Fibroblast of lung (primary cell): Measurements from ENCODE around the gene TMEM252. TPM values are rescaled to one million over a fixed set of nuclear protein-coding genes. Genes with fewer than 3 reads are reported as not detected.

Source experiments
- DNase-seq, 2 donors: peaks; one replicate each; pipeline versions ENCODE4 v3.0.0 to v3.0.0-alpha.2; 2010; ENCODE audit warnings: low read depth in 2 of 2
- H2AFZ ChIP-seq: 2 replicates; pipeline ENCODE4 v1.5.1; 2012; ENCODE audit warnings: low read length, control low read depth, inconsistent platforms
- H3K27ac ChIP-seq: 2 replicates; pipeline ENCODE4 v1.5.1; 2011; ENCODE audit warnings: low read length, control low read depth; ENCODE audit not compliant: insufficient read depth
- H3K27me3 ChIP-seq: 2 replicates; pipeline ENCODE4 v1.5.1; 2011; ENCODE audit warnings: mild to moderate bottlenecking, low read length; ENCODE audit not compliant: control insufficient read depth, insufficient read depth
- H3K36me3 ChIP-seq: 2 replicates; pipeline ENCODE4 v1.5.1; 2011; ENCODE audit warnings: low read length; ENCODE audit not compliant: control insufficient read depth, insufficient read depth
- H3K4me1 ChIP-seq: 2 replicates; pipeline ENCODE4 v1.5.1; 2011; ENCODE audit warnings: low read length; ENCODE audit not compliant: control insufficient read depth, insufficient read depth; ENCODE audit errors: extremely low read depth
- H3K4me2 ChIP-seq: 2 replicates; pipeline ENCODE4 v1.5.1; 2011; ENCODE audit warnings: low read length, control low read depth; ENCODE audit not compliant: insufficient read depth; ENCODE audit errors: extremely low read depth
- H3K4me3 ChIP-seq, 4 experiments: fragments of 200-600 bp in 1 of 4; sonication (generic) in 1 of 4; replicated peaks in 1 of 4; 2 replicates each; pipeline ENCODE4 v1.5.1; 2011 to 2016; ENCODE audit warnings: low read length in 4 of 4, low read depth in 3 of 4, mild to moderate bottlenecking in 3 of 4, control low read depth in 2 of 4, inconsistent platforms in 1 of 4, mixed read lengths in 1 of 4; ENCODE audit not compliant: insufficient read depth in 1 of 4; ENCODE audit errors: control extremely low read depth in 1 of 4
- H3K79me2 ChIP-seq: 2 replicates; pipeline ENCODE4 v1.5.1; 2012; ENCODE audit warnings: mild to moderate bottlenecking, low read length, inconsistent platforms; ENCODE audit not compliant: control insufficient read depth, insufficient read depth
- H3K9ac ChIP-seq: 2 replicates; pipeline ENCODE4 v1.5.1; 2011; ENCODE audit warnings: mild to moderate bottlenecking, low read length, control low read depth; ENCODE audit not compliant: insufficient read depth
- H3K9me3 ChIP-seq: 2 replicates; pipeline ENCODE4 v1.5.1; 2012; ENCODE audit warnings: low read depth, low read length; ENCODE audit not compliant: control insufficient read depth, insufficient read depth
- H4K20me1 ChIP-seq: 2 replicates; pipeline ENCODE4 v1.5.1; 2011; ENCODE audit warnings: low read length; ENCODE audit not compliant: control insufficient read depth, insufficient read depth; ENCODE audit errors: extremely low read depth
- CTCF ChIP-seq, 2 donors: IDR thresholded peaks in 1 of 2; conservative IDR thresholded peaks in 1 of 2; 1 replicate in 1 of 2; 2 replicates in 1 of 2; pipeline ENCODE4 v1.5.1; 2011 to 2012; ENCODE audit warnings: low read length in 2 of 2, control low read depth in 1 of 2, inconsistent platforms in 1 of 2, low read depth in 1 of 2, mild to moderate bottlenecking in 1 of 2
- EZH2 ChIP-seq: IDR thresholded peaks from 2 replicates; pipeline ENCODE4 v1.5.1; 2012; ENCODE audit warnings: low read length, control low read depth, mild to moderate bottlenecking; ENCODE audit errors: missing control alignments
- polyA plus RNA-seq, 2 donors: library from polyadenylated mRNA; depleted of rRNA in 1 of 2; stranded (reverse) in 1 of 2; unstranded in 1 of 2; fragments of >200 nt; gene quantifications; 2 replicates each; pipeline ENCODE4 v1.2.1, GENCODE V29; 2011 to 2012; ENCODE audit warnings: missing spikeins in 1 of 2
- total RNA-seq: library from RNA; depleted of rRNA; stranded (reverse); fragments of >200 nt; gene quantifications from 2 replicates; pipeline ENCODE4 v1.2.1, GENCODE V29; 2014

The TMEM252 gene
- total and polyA plus RNA-seq, 2 donors (not counting 1 experiment from before 2014, with no cell fraction given): not detected

GRCh38 chr9:68496356-68496755 lies 44.3 kb downstream of the TMEM252 start:
- no peaks in the 10 kb centered on the region for H3K9me3 ChIP-seq
- H3K27ac ChIP-seq: no peak overlapping the region
- H3K79me2 ChIP-seq: no peaks in the 10 kb centered on the region
- H3K4me3 ChIP-seq: no peak overlapping the region
- TF ChIP-seq EZH2 (no peak), CTCF (conservative IDR thresholded peaks at IDR 0.05 in 1 of 2, IDR thresholded peaks at IDR 0.05 in 1 of 2; ENCODE audit: low read depth in 1 of 2, low read length in 2 of 2) (no peak)
- no peaks in the 10 kb centered on the region for H3K36me3 ChIP-seq
- H3K9ac ChIP-seq: no peak overlapping the region
- H3K27me3 ChIP-seq: no peaks in the 10 kb centered on the region
- H3K4me2 ChIP-seq: no peak overlapping the region
- no peak for DNase-seq
- no peaks in the 10 kb centered on the region for H4K20me1 ChIP-seq
- H3K4me1 ChIP-seq: peaks cover 14% of the 10 kb centered on the region
- H2AFZ ChIP-seq: no peak overlapping the region

- no peak for DNase-seq
- H3K4me3 ChIP-seq: no peak overlapping the region
- no peaks in the 10 kb centered on the region for H3K79me2 ChIP-seq
- H4K20me1 ChIP-seq: no peaks in the 10 kb centered on the region
- H2AFZ ChIP-seq: no peak overlapping the region
- H3K4me1 ChIP-seq: peaks cover 6% of the 10 kb centered on the region
- H3K27me3 ChIP-seq: no peaks in the 10 kb centered on the region
- no peak overlapping the region for H3K27ac ChIP-seq
- no peaks in the 10 kb centered on the region for H3K36me3 ChIP-seq
- H3K4me2 ChIP-seq: no peak overlapping the region
- TF ChIP-seq EZH2: no peak
- no peak for TF ChIP-seq CTCF (conservative IDR thresholded peaks at IDR 0.05 in 1 of 2, IDR thresholded peaks at IDR 0.05 in 1 of 2; ENCODE audit: low read depth in 1 of 2, low read length in 2 of 2)
- no peaks in the 10 kb centered on the region for H3K9me3 ChIP-seq
- H3K9ac ChIP-seq: no peak overlapping the region
These were observed 45.4 kb downstream of the TMEM252 start for GRCh38 chr9:68495247-68495646.

GRCh38 chr9:68493958-68494577 lies 46.6 kb downstream of the TMEM252 start:
- no peak overlapping the region for H3K9ac ChIP-seq
- DNase-seq: peak in 1 of 2 donors; percentile 63
- no peak overlapping the region for H3K27ac ChIP-seq

More at GRCh38 chr9:68493958-68494577, 46.6 kb downstream of the TMEM252 start:
- TF ChIP-seq CTCF (conservative IDR thresholded peaks at IDR 0.05 in 1 of 2, IDR thresholded peaks at IDR 0.05 in 1 of 2; ENCODE audit: low read depth in 1 of 2, low read length in 2 of 2) (no peak), EZH2 (no peak)
- H3K4me2 ChIP-seq: no peak overlapping the region
- no peak overlapping the region for H3K4me3 ChIP-seq
- no peaks in the 10 kb centered on the region for H4K20me1 ChIP-seq
- no peaks in the 10 kb centered on the region for H3K27me3 ChIP-seq
- no peak overlapping the region for H2AFZ ChIP-seq
- H3K4me1 ChIP-seq: peaks cover 3% of the 10 kb centered on the region
- H3K36me3 ChIP-seq: no peaks in the 10 kb centered on the region
- H3K79me2 ChIP-seq: no peaks in the 10 kb centered on the region
- no peaks in the 10 kb centered on the region for H3K9me3 ChIP-seq
